ENCODE results near the gene BTBD2. TPM values are rescaled to one million over a fixed set of nuclear protein-coding genes. Genes with fewer than 3 reads are reported as not detected.

The BTBD2 gene
- total RNA-seq, 1 experiment from 2014 or later, result 52.2 TPM

DNA sequence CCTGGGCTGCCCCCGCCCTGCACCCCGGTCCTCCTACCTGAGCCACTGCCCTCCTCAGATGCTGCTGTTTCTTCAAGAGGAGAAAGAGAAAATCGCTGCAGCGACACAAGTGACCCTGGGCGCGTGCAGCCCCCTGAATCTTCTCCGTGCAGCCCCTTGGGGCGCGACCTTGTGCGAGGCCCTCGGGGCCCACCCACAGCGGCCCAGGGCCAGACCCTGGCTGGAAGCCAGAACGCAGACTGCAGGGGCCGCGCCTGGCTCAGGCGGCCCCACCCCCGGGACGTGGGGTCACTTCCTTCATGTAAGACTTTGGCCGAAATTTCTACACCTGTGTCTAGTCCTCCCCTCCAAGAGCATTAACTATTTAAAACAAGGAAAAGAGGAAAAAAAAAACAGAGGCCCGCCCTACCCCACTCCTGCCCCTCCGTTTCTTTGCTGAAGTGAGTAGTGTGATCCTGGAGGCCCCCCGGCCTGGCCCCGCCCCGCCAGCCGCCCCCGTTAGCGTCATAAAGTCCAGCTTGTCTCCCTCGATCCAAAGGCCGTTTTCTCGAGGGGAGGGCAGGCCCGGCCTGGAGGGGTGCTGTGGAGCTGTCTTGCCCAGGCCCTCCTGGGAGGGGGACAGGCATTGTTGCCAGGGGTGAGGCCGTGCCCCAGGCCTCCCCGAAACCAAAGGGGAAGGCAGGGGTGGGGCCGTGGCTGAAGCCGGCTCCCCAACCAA is 35.3 kb downstream of the BTBD2 start:
- H3K36me3 ChIP-seq (ENCODE audit: control insufficient read depth, insufficient read depth, low read length), result no peaks in the 10 kb centered on the region; the same call in none of the 2 replicates
- CTCF ChIA-PET, result no interaction called here
- Mint-ChIP-seq H3K27ac (ENCODE audit: unreplicated experiment) (no peak overlapping the region), H3K27me3 (ENCODE audit: insufficient read depth, unreplicated experiment) (no peaks in the 10 kb centered on the region), H3K36me3 (ENCODE audit: insufficient read depth, unreplicated experiment) (peaks cover 47% of the 10 kb centered on the region), H3K4me1 (ENCODE audit: low read depth, unreplicated experiment) (no peaks in the 10 kb centered on the region), H3K4me3 (ENCODE audit: unreplicated experiment) (no peak overlapping the region), H3K9me3 (ENCODE audit: unreplicated experiment) (no peaks in the 10 kb centered on the region)
- intact Hi-C loops (cut with micrococcal nuclease; ENCODE audit: unreplicated experiment), result no loop called here
- H3K4me3 ChIP-seq (ENCODE audit: low read depth, low read length), result no peak overlapping the region
- POLR2A ChIA-PET, result no interaction called here
- no peaks in the 10 kb centered on the region for H3K4me1 ChIP-seq
- no peaks in the 10 kb centered on the region for H3K27me3 ChIP-seq (replicated peaks; ENCODE audit: control insufficient read depth, insufficient read depth, low read length)
- DNase-seq, result no peak
- H3K9me3 ChIP-seq, result no peaks in the 10 kb centered on the region
- TF ChIP-seq, protein P1, sequence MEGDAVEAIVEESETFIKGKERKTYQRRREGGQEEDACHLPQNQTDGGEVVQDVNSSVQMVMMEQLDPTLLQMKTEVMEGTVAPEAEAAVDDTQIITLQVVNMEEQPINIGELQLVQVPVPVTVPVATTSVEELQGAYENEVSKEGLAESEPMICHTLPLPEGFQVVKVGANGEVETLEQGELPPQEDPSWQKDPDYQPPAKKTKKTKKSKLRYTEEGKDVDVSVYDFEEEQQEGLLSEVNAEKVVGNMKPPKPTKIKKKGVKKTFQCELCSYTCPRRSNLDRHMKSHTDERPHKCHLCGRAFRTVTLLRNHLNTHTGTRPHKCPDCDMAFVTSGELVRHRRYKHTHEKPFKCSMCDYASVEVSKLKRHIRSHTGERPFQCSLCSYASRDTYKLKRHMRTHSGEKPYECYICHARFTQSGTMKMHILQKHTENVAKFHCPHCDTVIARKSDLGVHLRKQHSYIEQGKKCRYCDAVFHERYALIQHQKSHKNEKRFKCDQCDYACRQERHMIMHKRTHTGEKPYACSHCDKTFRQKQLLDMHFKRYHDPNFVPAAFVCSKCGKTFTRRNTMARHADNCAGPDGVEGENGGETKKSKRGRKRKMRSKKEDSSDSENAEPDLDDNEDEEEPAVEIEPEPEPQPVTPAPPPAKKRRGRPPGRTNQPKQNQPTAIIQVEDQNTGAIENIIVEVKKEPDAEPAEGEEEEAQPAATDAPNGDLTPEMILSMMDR (IDR thresholded peaks at IDR 0.05; ENCODE audit: insufficient read depth in 1 of 2, low read depth in 1 of 2, low read length in 1 of 2, severe bottlenecking in 1 of 2, unreplicated experiment in 1 of 2), result no peak
- TSS peak; percentile 58 for BruUV-seq (replicated peaks)

DNA sequence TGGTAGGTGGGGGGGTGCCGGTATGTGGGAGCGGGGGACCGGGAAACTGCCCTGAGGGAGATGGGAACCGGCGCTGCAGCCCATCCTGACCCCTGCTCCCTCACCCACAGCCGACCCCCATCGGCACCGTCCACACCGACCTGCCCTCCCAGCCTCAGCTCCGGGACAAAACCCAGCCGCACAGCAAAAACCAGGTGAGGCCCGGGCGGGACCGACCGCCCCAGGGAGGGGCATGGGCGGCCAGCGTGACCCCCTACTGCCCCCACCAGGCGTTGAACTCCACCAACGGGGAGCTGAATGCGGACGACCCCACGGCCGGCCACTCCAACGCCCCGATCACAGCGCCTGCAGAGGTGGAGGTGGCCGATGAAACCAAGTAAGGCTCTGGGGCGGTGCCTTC is 35.9 kb downstream of the BTBD2 start:
- peaks cover 42% of the 10 kb centered on the region for H3K36me3 Mint-ChIP-seq (ENCODE audit: insufficient read depth, unreplicated experiment)
- ChIA-PET CTCF (no interaction called here), POLR2A (no interaction called here)
- Histone ChIP-seq H3K4me3 (ENCODE audit: low read depth, low read length) (no peak overlapping the region), H3K36me3 (ENCODE audit: control insufficient read depth, insufficient read depth, low read length) (no peaks in the 10 kb centered on the region; the same call in 1 of the 2 replicates), H3K4me1 (no peaks in the 10 kb centered on the region), H3K27me3 (replicated peaks; ENCODE audit: control insufficient read depth, insufficient read depth, low read length) (no peaks in the 10 kb centered on the region), H3K9me3 (no peaks in the 10 kb centered on the region)
- no TSS peak for BruUV-seq (replicated peaks)
- no peak overlapping the region for H3K27ac Mint-ChIP-seq (ENCODE audit: unreplicated experiment)
- DNase-seq, result no peak
- H3K9me3 Mint-ChIP-seq (ENCODE audit: unreplicated experiment), result no peaks in the 10 kb centered on the region
- TF ChIP-seq, protein P1 (IDR thresholded peaks at IDR 0.05; ENCODE audit: insufficient read depth in 1 of 2, low read depth in 1 of 2, low read length in 1 of 2, severe bottlenecking in 1 of 2, unreplicated experiment in 1 of 2), result no peak
- no peaks in the 10 kb centered on the region for H3K27me3 Mint-ChIP-seq (ENCODE audit: insufficient read depth, unreplicated experiment)
- intact Hi-C loops (cut with micrococcal nuclease; ENCODE audit: unreplicated experiment), result no loop called here
- no peak overlapping the region for H3K4me3 Mint-ChIP-seq (ENCODE audit: unreplicated experiment)
- no peaks in the 10 kb centered on the region for H3K4me1 Mint-ChIP-seq (ENCODE audit: low read depth, unreplicated experiment)

GRCh38 chr19:1979017-1979416 is 36.5 kb downstream of the BTBD2 start:
- TF ChIP-seq, protein P1 (IDR thresholded peaks at IDR 0.05; ENCODE audit: insufficient read depth in 1 of 2, low read depth in 1 of 2, low read length in 1 of 2, severe bottlenecking in 1 of 2, unreplicated experiment in 1 of 2), result no peak
- BruUV-seq (replicated peaks), result no TSS peak
- H3K4me1 ChIP-seq, result no peaks in the 10 kb centered on the region
- no peaks in the 10 kb centered on the region for H3K27me3 ChIP-seq (replicated peaks; ENCODE audit: control insufficient read depth, insufficient read depth, low read length)
- ChIA-PET CTCF (no interaction called here), POLR2A (no interaction called here)
- no peak overlapping the region for H3K4me3 ChIP-seq (ENCODE audit: low read depth, low read length)
- H3K27me3 Mint-ChIP-seq (ENCODE audit: insufficient read depth, unreplicated experiment), result no peaks in the 10 kb centered on the region
- no peak overlapping the region for H3K4me3 Mint-ChIP-seq (ENCODE audit: unreplicated experiment)
- no peak overlapping the region for H3K27ac Mint-ChIP-seq (ENCODE audit: unreplicated experiment)
- intact Hi-C loops (cut with micrococcal nuclease; ENCODE audit: unreplicated experiment), result no loop called here
- no peaks in the 10 kb centered on the region for H3K9me3 Mint-ChIP-seq (ENCODE audit: unreplicated experiment)
- no peaks in the 10 kb centered on the region for H3K4me1 Mint-ChIP-seq (ENCODE audit: low read depth, unreplicated experiment)
- DNase-seq, result no peak
- peaks cover 38% of the 10 kb centered on the region for H3K36me3 Mint-ChIP-seq (ENCODE audit: insufficient read depth, unreplicated experiment)
- H3K9me3 ChIP-seq, result no peaks in the 10 kb centered on the region
- no peaks in the 10 kb centered on the region for H3K36me3 ChIP-seq (ENCODE audit: control insufficient read depth, insufficient read depth, low read length)

Data from Caco-2 (cell line).